ENCODE results near the gene LRRTM4. TPM values are rescaled to one million over a fixed set of nuclear protein-coding genes. Genes with fewer than 3 reads are reported as not detected.

The LRRTM4 gene
- total and polyA plus RNA-seq, 2 experiments from 2014 or later, result 4.5 to 15.4 TPM

GRCh38 chr2:77147153-77147552, 375.0 kb downstream of the LRRTM4 start:
- Mint-ChIP-seq H3K27ac (no peak overlapping the region), H3K27me3 (ENCODE audit: insufficient read depth, low read depth, poor library complexity) (no peaks in the 10 kb centered on the region), H3K4me3 (no peak overlapping the region), H3K4me1 (no peaks in the 10 kb centered on the region), H3K36me3 (ENCODE audit: low read depth) (peaks cover 20% of the 10 kb centered on the region; the same call in 2 of the 3 replicates), H3K9me3 (no peaks in the 10 kb centered on the region; the same call in 2 of the 3 replicates)
- no peaks in the 10 kb centered on the region for H3K79me2 ChIP-seq (replicated peaks; ENCODE audit: insufficient read depth)
- no peak for TF ChIP-seq CTCF (conservative IDR thresholded peaks at IDR 0.05; ENCODE audit: low read depth in 2 of 2)
- TF ChIP-seq ETS1 (IDR thresholded peaks at IDR 0.05), result no peak
- TF ChIP-seq POLR2AphosphoS5 (IDR thresholded peaks at IDR 0.05; ENCODE audit: low read depth), result no peak
- TF ChIP-seq EZH2phosphoT487 (IDR thresholded peaks at IDR 0.05; ENCODE audit: unreplicated experiment), result no peak
- H3K4me3 ChIP-seq, result no peak overlapping the region
- H3K36me3 ChIP-seq (ENCODE audit: insufficient read depth), result 0 out of 2 replicates have a peak, but pooled peaks cover 7% of the 10 kb centered on the region
- no peaks in the 10 kb centered on the region for H3K27me3 ChIP-seq (ENCODE audit: insufficient read depth)
- no peaks in the 10 kb centered on the region for H4K20me1 ChIP-seq (replicated peaks; ENCODE audit: insufficient read depth)
- no peaks in the 10 kb centered on the region for H3K4me1 ChIP-seq (ENCODE audit: insufficient read depth)
- 0 out of 2 replicates have a peak overlapping the region, but pooled peaks have one; percentile 27 for H3K27ac ChIP-seq (ENCODE audit: low read depth)
- no peak overlapping the region for H2AFZ ChIP-seq
- H3K9me2 ChIP-seq (ENCODE audit: insufficient read depth), result no peaks in the 10 kb centered on the region
- no peaks in the 10 kb centered on the region for H3F3A ChIP-seq (replicated peaks; ENCODE audit: low read depth)
- no peak overlapping the region for H3K4me2 ChIP-seq
- ATAC-seq (no peak), DNase-seq (ENCODE audit: low spot score) (no peak)

GRCh38 chr2:77144772-77145171, 377.4 kb downstream of the LRRTM4 start:
- no peaks in the 10 kb centered on the region for H3K79me2 ChIP-seq (replicated peaks; ENCODE audit: insufficient read depth)
- no peak for ATAC-seq
- H3K27ac Mint-ChIP-seq, result no peak overlapping the region; the same call in 1 of the 2 replicates

More at GRCh38 chr2:77144772-77145171, 377.4 kb downstream of the LRRTM4 start:
- Mint-ChIP-seq H3K4me1 (no peaks in the 10 kb centered on the region), H3K9me3 (peaks cover 11% of the 10 kb centered on the region), H3K27me3 (ENCODE audit: insufficient read depth, low read depth, poor library complexity) (no peaks in the 10 kb centered on the region), H3K36me3 (ENCODE audit: low read depth) (peaks cover 8% of the 10 kb centered on the region; the same call in 2 of the 3 replicates), H3K4me3 (no peak overlapping the region)
- no peaks in the 10 kb centered on the region for H4K20me1 ChIP-seq (replicated peaks; ENCODE audit: insufficient read depth)
- H3K9me2 ChIP-seq (ENCODE audit: insufficient read depth), result no peaks in the 10 kb centered on the region
- H3K4me1 ChIP-seq (ENCODE audit: insufficient read depth), result no peaks in the 10 kb centered on the region
- H3K4me3 ChIP-seq, result no peak overlapping the region
- TF ChIP-seq CTCF (conservative IDR thresholded peaks at IDR 0.05; ENCODE audit: low read depth in 2 of 2) (no peak), ZNF331 (CRISPR knock-in tag; IDR thresholded peaks at IDR 0.05; ENCODE audit: low read depth) (no peak), NANOG (IDR thresholded peaks at IDR 0.05; ENCODE audit: borderline replicate concordance) (no peak), ETS1 (IDR thresholded peaks at IDR 0.05) (no peak)
- H3K27ac ChIP-seq (ENCODE audit: low read depth), result no peak overlapping the region
- H3K4me2 ChIP-seq, result no peak overlapping the region
- H3K27me3 ChIP-seq (ENCODE audit: insufficient read depth), result no peaks in the 10 kb centered on the region
- no peak for DNase-seq (ENCODE audit: low spot score)
- H3F3A ChIP-seq (replicated peaks; ENCODE audit: low read depth), result no peaks in the 10 kb centered on the region
- H3K36me3 ChIP-seq (ENCODE audit: insufficient read depth), result no peaks in the 10 kb centered on the region
- no peak overlapping the region for H2AFZ ChIP-seq
